GM12878 (cell line): ENCODE measurements around the gene FBXW12.

Source experiments
- SP1 ChIP-seq: IDR thresholded peaks from one replicate; pipeline ENCODE4 v1.6.1; 2011; ENCODE audit warnings: low read depth, low read length
- TF ChIP-seq, protein P1 (sequence below), 3 experiments: IDR thresholded peaks in 2 of 3; conservative IDR thresholded peaks in 1 of 3; 2 replicates each; pipeline ENCODE4 v1.5.1; 2011; ENCODE audit warnings: low read depth in 3 of 3, low read length in 3 of 3, mild to moderate bottlenecking in 3 of 3, control low read depth in 2 of 3, moderate library complexity in 2 of 3, inconsistent platforms in 1 of 3, mixed read lengths in 1 of 3; ENCODE audit not compliant: control insufficient read depth in 2 of 3, insufficient read depth in 1 of 3; ENCODE audit errors: extremely low read depth in 1 of 3

DNA sequence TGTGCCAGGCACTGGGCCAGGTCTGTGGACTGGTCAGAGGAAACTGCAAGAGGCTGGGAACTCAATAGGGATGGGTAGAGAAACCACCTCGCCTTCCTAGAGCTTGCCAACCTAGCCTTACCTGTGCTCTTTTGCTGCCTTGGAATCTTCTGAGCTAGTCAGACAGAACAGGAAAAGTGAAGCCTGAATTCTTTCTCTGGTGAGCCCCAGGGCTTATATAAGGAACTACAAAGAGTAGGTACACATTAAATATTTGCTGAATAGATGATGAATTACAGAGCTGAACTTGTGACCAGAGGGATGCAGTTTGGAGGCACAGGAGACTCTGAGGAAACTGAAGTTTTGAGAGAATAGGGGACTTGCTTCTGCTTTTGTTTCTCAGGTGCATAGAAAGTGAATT lies 15.6 kb upstream of the FBXW12 start:
- TF ChIP-seq, protein P1, sequence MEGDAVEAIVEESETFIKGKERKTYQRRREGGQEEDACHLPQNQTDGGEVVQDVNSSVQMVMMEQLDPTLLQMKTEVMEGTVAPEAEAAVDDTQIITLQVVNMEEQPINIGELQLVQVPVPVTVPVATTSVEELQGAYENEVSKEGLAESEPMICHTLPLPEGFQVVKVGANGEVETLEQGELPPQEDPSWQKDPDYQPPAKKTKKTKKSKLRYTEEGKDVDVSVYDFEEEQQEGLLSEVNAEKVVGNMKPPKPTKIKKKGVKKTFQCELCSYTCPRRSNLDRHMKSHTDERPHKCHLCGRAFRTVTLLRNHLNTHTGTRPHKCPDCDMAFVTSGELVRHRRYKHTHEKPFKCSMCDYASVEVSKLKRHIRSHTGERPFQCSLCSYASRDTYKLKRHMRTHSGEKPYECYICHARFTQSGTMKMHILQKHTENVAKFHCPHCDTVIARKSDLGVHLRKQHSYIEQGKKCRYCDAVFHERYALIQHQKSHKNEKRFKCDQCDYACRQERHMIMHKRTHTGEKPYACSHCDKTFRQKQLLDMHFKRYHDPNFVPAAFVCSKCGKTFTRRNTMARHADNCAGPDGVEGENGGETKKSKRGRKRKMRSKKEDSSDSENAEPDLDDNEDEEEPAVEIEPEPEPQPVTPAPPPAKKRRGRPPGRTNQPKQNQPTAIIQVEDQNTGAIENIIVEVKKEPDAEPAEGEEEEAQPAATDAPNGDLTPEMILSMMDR (IDR thresholded peaks at IDR 0.05 in 2 of 3, conservative IDR thresholded peaks at IDR 0.05 in 1 of 3; ENCODE audit: control insufficient read depth in 2 of 3, extremely low read depth in 1 of 3, insufficient read depth in 1 of 3, low read depth in 3 of 3, low read length in 3 of 3), result no peak
- TF ChIP-seq SP1, result no peak
